ENCODE measurements around the gene ANKRD53. TPM values are rescaled to one million over a fixed set of nuclear protein-coding genes. Genes with fewer than 3 reads are reported as not detected.

Gene ANKRD53
- polyA plus RNA-seq (2013, experiment 1 of 2): 2.6 TPM
- polyA plus RNA-seq (2013, experiment 2 of 2): 2.5 TPM

DNA sequence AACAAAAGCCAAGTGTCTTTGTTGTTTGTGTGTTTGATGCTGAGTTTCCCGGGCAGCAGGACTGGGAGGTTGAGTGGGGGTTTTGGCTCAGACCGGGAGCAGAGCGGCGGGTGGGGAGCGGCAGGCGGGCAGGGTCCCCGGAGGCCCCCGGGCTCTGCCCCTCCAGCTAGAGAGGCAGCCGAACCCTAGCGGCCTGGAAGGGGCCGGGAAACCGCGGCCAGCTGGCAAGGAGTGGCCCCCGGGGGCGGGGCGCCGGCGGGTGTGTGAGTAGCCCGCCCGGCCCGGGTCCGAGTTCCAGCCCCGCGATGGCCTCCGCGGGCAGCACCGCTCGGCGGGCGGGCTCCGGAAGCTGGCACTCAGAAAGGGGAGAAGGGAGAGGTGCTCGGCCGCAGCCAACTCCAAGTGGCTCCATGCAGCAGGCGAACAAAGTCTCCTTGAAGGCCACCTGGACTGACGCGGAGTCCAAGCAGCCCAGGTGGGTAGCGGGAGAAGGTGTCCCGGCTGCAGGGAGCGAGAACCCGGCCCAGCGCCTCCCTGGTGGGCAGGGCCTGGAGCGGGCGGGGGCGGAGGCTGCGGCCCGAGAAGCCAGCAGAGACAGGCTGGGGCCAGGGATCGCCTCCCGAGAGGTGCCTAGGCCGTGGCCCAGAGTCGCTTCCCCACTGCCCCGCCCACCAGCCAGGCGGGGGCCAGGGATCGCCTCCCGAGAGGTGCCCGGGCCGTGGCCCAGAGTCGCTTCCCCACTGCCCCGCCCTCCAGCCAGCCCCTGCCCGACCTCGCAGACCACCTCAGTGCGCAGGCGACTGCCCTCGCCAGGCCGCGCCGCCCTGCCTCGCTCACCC, at the start of gene ANKRD53:
Gene ANKRD53 (plus strand): TSS at position 290 of the 839 bp plus-strand sequence. CDS start 16 bp downstream, at position 306.
- WGBS: 2% methylated on average over 52 of the region's 67 CpGs
- Histone ChIP-seq H2AFZ (ENCODE audit: low read depth, low read length) (peak within 1 kb of the TSS; percentile 85), H3K9me3 (ENCODE audit: control insufficient read depth, low read length) (no peaks in the 10 kb centered on the region), H2BK15ac (ENCODE audit: low read depth, poor library complexity, severe bottlenecking) (peak within 1 kb of the TSS; percentile 97), H3K4me1 (ENCODE audit: control insufficient read depth, insufficient read depth, low read depth, low read length) (peaks cover 11% of the 10 kb centered on the region), H3K4me2 (ENCODE audit: low read length, poor library complexity, severe bottlenecking) (peak within 1 kb of the TSS; percentile 97), H3K14ac (ENCODE audit: low read length in 2 of 2) (peak within 1 kb of the TSS in 1 of 2 experiments; percentile 78), H2AK5ac (ENCODE audit: low read length, severe bottlenecking) (no peak within 1 kb of the TSS), H3K23ac (ENCODE audit: low read length in 2 of 2) (peak within 1 kb of the TSS in 1 of 2 experiments; percentile 64), H2BK5ac (ENCODE audit: low read depth, low read length, poor library complexity, severe bottlenecking) (no peak within 1 kb of the TSS), H2BK12ac (ENCODE audit: low read length in 2 of 2) (peak within 1 kb of the TSS in 1 of 2 experiments; percentile 38), H4K8ac (ENCODE audit: low read length) (peak within 1 kb of the TSS; percentile 97), H3K4ac (ENCODE audit: low read depth in 1 of 2, low read length in 2 of 2) (peak within 1 kb of the TSS; percentile 24 to 82), H3K36me3 (ENCODE audit: control insufficient read depth in 1 of 2, insufficient read depth in 2 of 2, low read depth in 1 of 2, low read length in 2 of 2) (peaks cover 5 to 14% of the 10 kb centered on the region in 2 experiments), H3K4me3 (ENCODE audit: insufficient read depth in 1 of 2, low read depth in 1 of 2, low read length in 2 of 2) (peak within 1 kb of the TSS; percentile 58 to 88), H3K79me1 (replicated peaks; ENCODE audit: low read length, poor library complexity, severe bottlenecking) (no peaks in the 10 kb centered on the region), H4K91ac (ENCODE audit: low read length) (peak within 1 kb of the TSS; percentile 85), H2BK120ac (ENCODE audit: low read depth, low read length) (peak within 1 kb of the TSS; percentile 68), H3K9ac (ENCODE audit: low read length) (peak within 1 kb of the TSS; percentile 97), H3K18ac (ENCODE audit: low read depth in 1 of 2, low read length in 2 of 2) (peak within 1 kb of the TSS; percentile 23 to 96), H3K27ac (ENCODE audit: low read length, poor library complexity, severe bottlenecking) (no peak within 1 kb of the TSS), H3K27me3 (ENCODE audit: control insufficient read depth in 1 of 2, insufficient read depth in 1 of 2, low read length in 2 of 2) (peaks cover 0 to 16% of the 10 kb centered on the region in 2 experiments)
- peak; percentile 42 for DNase-seq

DNA sequence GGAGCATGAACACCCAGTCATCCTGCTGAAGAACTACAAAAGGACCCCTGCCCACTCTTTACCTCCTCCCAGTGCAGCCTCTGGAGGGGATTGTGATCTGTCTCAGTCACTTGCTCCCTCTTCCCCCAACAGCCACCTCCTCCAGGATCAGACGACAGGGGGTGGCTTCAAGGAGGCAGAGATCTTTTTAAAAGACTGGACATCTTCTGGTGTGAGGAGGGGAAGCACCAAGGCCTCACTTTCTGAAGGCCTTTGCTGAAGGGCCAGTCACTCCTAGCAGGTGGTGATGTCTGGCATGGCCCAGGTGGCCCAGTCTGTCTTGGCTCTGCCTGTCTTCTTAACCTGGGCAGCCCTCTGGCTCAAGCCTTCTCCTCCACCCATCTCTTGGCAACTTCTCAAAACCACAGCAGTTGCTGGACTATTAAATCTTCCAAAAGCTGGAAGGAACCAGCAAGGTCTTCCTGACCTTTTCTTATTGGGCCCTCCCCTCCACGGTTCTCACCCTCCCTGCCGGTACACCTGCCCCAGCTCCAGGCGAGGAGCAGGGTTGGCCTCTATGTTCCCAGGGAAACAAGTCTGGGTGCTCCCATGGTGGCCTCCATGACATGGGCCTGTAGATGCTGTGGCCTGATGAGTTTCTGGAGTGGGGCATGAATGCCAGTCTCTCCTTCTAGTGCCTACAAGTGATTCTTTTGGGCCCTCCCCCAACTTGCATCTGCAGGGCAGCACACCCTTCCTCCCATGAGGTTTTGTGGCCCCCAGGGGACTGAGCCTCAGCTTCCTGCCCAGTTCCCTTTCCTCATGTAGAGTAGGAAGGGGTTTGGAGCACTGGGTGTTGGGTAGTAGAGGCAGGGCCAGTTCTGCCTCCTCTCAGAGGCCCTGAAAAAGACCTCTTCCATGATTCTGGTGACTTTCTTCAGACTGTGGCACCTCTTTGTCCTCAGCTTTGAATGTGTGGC, 47.8 kb upstream of the ANKRD53 start:
- H3K4ac ChIP-seq (ENCODE audit: low read depth in 1 of 2, low read length in 2 of 2): no peak overlapping the region
- H4K91ac ChIP-seq (ENCODE audit: low read length): no peak overlapping the region
- H3K9me3 ChIP-seq (ENCODE audit: control insufficient read depth, low read length): no peaks in the 10 kb centered on the region
- no peak overlapping the region for H3K9ac ChIP-seq (ENCODE audit: low read length)
- no peak overlapping the region for H2BK12ac ChIP-seq (ENCODE audit: low read length in 2 of 2)
- peaks cover 6 to 30% of the 10 kb centered on the region in 2 experiments for H3K27me3 ChIP-seq (ENCODE audit: control insufficient read depth in 1 of 2, insufficient read depth in 1 of 2, low read length in 2 of 2)
- no peak overlapping the region for H2BK15ac ChIP-seq (ENCODE audit: low read depth, poor library complexity, severe bottlenecking)
- H3K18ac ChIP-seq (ENCODE audit: low read depth in 1 of 2, low read length in 2 of 2): no peak overlapping the region
- no peak for DNase-seq
- no peak overlapping the region for H3K4me3 ChIP-seq (ENCODE audit: insufficient read depth in 1 of 2, low read depth in 1 of 2, low read length in 2 of 2)
- no peaks in the 10 kb centered on the region for H3K4me1 ChIP-seq (ENCODE audit: control insufficient read depth, insufficient read depth, low read depth, low read length)
- no peak overlapping the region for H2BK120ac ChIP-seq (ENCODE audit: low read depth, low read length)
- no peak overlapping the region for H3K23ac ChIP-seq (ENCODE audit: low read length in 2 of 2)
- H3K14ac ChIP-seq (ENCODE audit: low read length in 2 of 2): no peak overlapping the region
- H3K79me1 ChIP-seq (replicated peaks; ENCODE audit: low read length, poor library complexity, severe bottlenecking): no peaks in the 10 kb centered on the region
- no peak overlapping the region for H3K4me2 ChIP-seq (ENCODE audit: low read length, poor library complexity, severe bottlenecking)
- 76% methylated on average over 4 of the region's 4 CpGs for WGBS
- no peak overlapping the region for H2BK5ac ChIP-seq (ENCODE audit: low read depth, low read length, poor library complexity, severe bottlenecking)
- no peak overlapping the region for H4K8ac ChIP-seq (ENCODE audit: low read length)
- peaks cover 0 to 3% of the 10 kb centered on the region in 2 experiments for H3K36me3 ChIP-seq (ENCODE audit: control insufficient read depth in 1 of 2, insufficient read depth in 2 of 2, low read depth in 1 of 2, low read length in 2 of 2)
- no peak overlapping the region for H3K27ac ChIP-seq (ENCODE audit: low read length, poor library complexity, severe bottlenecking)
- no peak overlapping the region for H2AFZ ChIP-seq (ENCODE audit: low read depth, low read length)
- H2AK5ac ChIP-seq (ENCODE audit: low read length, severe bottlenecking): no peak overlapping the region

DNA sequence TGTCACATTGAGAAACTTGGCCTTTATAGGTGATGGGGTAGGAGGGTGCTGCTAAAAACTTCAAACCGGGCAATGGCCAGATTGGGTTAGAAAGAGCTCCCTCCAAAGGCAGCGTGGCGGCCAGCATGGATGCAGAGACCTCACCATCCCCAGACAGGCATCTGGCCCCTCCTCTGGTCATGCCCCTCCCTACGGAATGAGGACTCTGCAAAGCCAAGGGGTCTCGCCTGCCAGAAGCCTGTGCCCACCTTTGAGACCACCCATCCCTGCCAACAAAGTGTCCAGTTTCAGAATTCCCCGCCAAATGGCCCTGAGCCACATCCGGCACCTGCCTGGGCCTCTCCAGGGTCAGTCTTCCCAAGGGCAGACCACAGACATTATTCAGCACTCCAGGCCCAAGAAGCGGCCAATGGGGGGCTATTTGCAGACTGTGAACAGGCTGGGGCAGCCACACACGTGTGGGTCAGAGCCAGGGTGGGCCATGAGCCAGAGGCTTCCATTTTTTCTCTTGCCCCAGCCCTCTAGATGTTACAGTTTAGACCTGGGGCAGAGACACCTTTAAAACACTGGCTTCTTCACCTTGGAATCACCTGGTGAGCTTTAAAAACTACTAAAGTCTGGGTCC, 46.9 kb upstream of the ANKRD53 start:
- no peak overlapping the region for H2BK120ac ChIP-seq (ENCODE audit: low read depth, low read length)
- WGBS: 35% methylated on average over 9 of the region's 9 CpGs
- H3K79me1 ChIP-seq (replicated peaks; ENCODE audit: low read length, poor library complexity, severe bottlenecking): no peaks in the 10 kb centered on the region
- H4K91ac ChIP-seq (ENCODE audit: low read length): no peak overlapping the region
- H3K27ac ChIP-seq (ENCODE audit: low read length, poor library complexity, severe bottlenecking): no peak overlapping the region
- no peak overlapping the region for H3K4me2 ChIP-seq (ENCODE audit: low read length, poor library complexity, severe bottlenecking)
- H4K8ac ChIP-seq (ENCODE audit: low read length): no peak overlapping the region
- H3K4ac ChIP-seq (ENCODE audit: low read depth in 1 of 2, low read length in 2 of 2): no peak overlapping the region
- no peaks in the 10 kb centered on the region for H3K9me3 ChIP-seq (ENCODE audit: control insufficient read depth, low read length)
- no peak overlapping the region for H2AK5ac ChIP-seq (ENCODE audit: low read length, severe bottlenecking)
- no peak overlapping the region for H3K23ac ChIP-seq (ENCODE audit: low read length in 2 of 2)
- no peak overlapping the region for H3K9ac ChIP-seq (ENCODE audit: low read length)
- peaks cover 0 to 3% of the 10 kb centered on the region in 2 experiments for H3K36me3 ChIP-seq (ENCODE audit: control insufficient read depth in 1 of 2, insufficient read depth in 2 of 2, low read depth in 1 of 2, low read length in 2 of 2)
- no peak overlapping the region for H3K14ac ChIP-seq (ENCODE audit: low read length in 2 of 2)
- H2BK5ac ChIP-seq (ENCODE audit: low read depth, low read length, poor library complexity, severe bottlenecking): no peak overlapping the region
- no peak overlapping the region for H2BK15ac ChIP-seq (ENCODE audit: low read depth, poor library complexity, severe bottlenecking)
- H3K4me1 ChIP-seq (ENCODE audit: control insufficient read depth, insufficient read depth, low read depth, low read length): no peaks in the 10 kb centered on the region
- H2BK12ac ChIP-seq (ENCODE audit: low read length in 2 of 2): no peak overlapping the region
- H3K4me3 ChIP-seq (ENCODE audit: insufficient read depth in 1 of 2, low read depth in 1 of 2, low read length in 2 of 2): no peak overlapping the region
- DNase-seq: no peak
- H3K18ac ChIP-seq (ENCODE audit: low read depth in 1 of 2, low read length in 2 of 2): no peak overlapping the region
- H3K27me3 ChIP-seq (ENCODE audit: control insufficient read depth in 1 of 2, insufficient read depth in 1 of 2, low read length in 2 of 2): peaks cover 11 to 25% of the 10 kb centered on the region in 2 experiments
- H2AFZ ChIP-seq (ENCODE audit: low read depth, low read length): no peak overlapping the region

All from mesenchymal stem cell (in vitro differentiated cells and primary cell).